Activated CD8-positive, alpha-beta memory T cell treated with anti-CD3 and anti-CD28 coated beads for 4 hours (primary cell): ENCODE measurements around the gene GRAMD1C.
A peak's percentile ranks its signal among the peaks of the same experiment; 100 is the strongest.
"Not testable (repeated sequence)": the region's sequence is repeated elsewhere in the genome, so short reads cannot be mapped to it uniquely, and the experiment has no call there.

Source experiments
- DNase-seq, 2 donors: peaks; one replicate each; pipeline ENCODE4 v3.0.0-alpha.2; 2020; ENCODE audit warnings: low read depth in 2 of 2

GRAMD1C gene

GRCh38 chr3:113850391-113850790 is 11.8 kb downstream of the GRAMD1C start:
- DNase-seq = not testable (repeated sequence)

GRCh38 chr3:113852506-113852905 is 13.9 kb downstream of the GRAMD1C start:
- DNase-seq = no peak

- DNase-seq = no peak
Measured at GRCh38 chr3:113867506-113867905, 28.9 kb downstream of the GRAMD1C start.

GRCh38 chr3:113873293-113873692 is 34.7 kb downstream of the GRAMD1C start:
- DNase-seq = no peak

GRCh38 chr3:113873814-113874526 is 35.4 kb downstream of the GRAMD1C start:
- DNase-seq = no peak

- DNase-seq = no peak
Measured at GRCh38 chr3:113878403-113878802, 39.8 kb downstream of the GRAMD1C start.

- DNase-seq = no peak
Measured at GRCh38 chr3:113885050-113885449, 46.5 kb downstream of the GRAMD1C start.

- DNase-seq = no peak
Measured at GRCh38 chr3:113890256-113890900, 51.8 kb downstream of the GRAMD1C start.

- DNase-seq = no peak
Measured at GRCh38 chr3:113894927-113895326, 56.3 kb downstream of the GRAMD1C start.

GRCh38 chr3:113895964-113896363 is 57.4 kb downstream of the GRAMD1C start:
- DNase-seq = no peak

GRCh38 chr3:113896930-113897329 is 58.3 kb downstream of the GRAMD1C start:
- DNase-seq = no peak

- DNase-seq = no peak
Measured at GRCh38 chr3:113897373-113897777, 58.8 kb downstream of the GRAMD1C start.

GRCh38 chr3:113898892-113899291 is 60.3 kb downstream of the GRAMD1C start:
- DNase-seq = no peak

GRCh38 chr3:113906568-113907140 is 68.1 kb downstream of the GRAMD1C start:
- DNase-seq = no peak

- DNase-seq = no peak
Measured at GRCh38 chr3:113908133-113908532, 69.5 kb downstream of the GRAMD1C start.

GRCh38 chr3:113910966-113911365 is 72.4 kb downstream of the GRAMD1C start:
- no peak for DNase-seq

GRCh38 chr3:113912552-113913236 is 74.1 kb downstream of the GRAMD1C start:
- DNase-seq = no peak

- no peak for DNase-seq
Measured at GRCh38 chr3:113914646-113915045, 76.1 kb downstream of the GRAMD1C start.

GRCh38 chr3:113927556-113927955 is 89.0 kb downstream of the GRAMD1C start:
- no peak for DNase-seq

- no peak for DNase-seq
Measured at GRCh38 chr3:113946831-113947230, 108.2 kb downstream of the GRAMD1C start.

- DNase-seq = peak; percentile 26 to 38
Measured at GRCh38 chr3:113947372-113948014, 108.9 kb downstream of the GRAMD1C start, which contains the start of gene ZDHHC23. TSS of gene ZDHHC23 (plus strand) at chr3:113948013. CDS start at chr3:113948803, 790 bp downstream.
